Spleen (tissue), 7 donors: Measurements from ENCODE around the gene IFI35.

Source experiments
- CTCF ChIP-seq, 11 experiments: fragments of 200-600 bp in 7 of 11; fragments of 450-650 bp in 4 of 11; sonication (generic) in 4 of 11; IDR thresholded peaks in 8 of 11; conservative IDR thresholded peaks in 3 of 11; 1 replicate in 7 of 11; 2 replicates in 4 of 11; pipeline versions ENCODE4 v1.4.0 to v1.8.0; 2016 to 2021; ENCODE audit warnings: antibody characterized with exemption in 11 of 11, inconsistent platforms in 4 of 11, mild to moderate bottlenecking in 1 of 11
- POLR2A ChIP-seq, 3 donors: fragments of 450-650 bp; IDR thresholded peaks; one replicate each; pipeline ENCODE4 v1.5.1; 2017; ENCODE audit warnings: antibody characterized with exemption in 3 of 3, mild to moderate bottlenecking in 1 of 3
- donor health status: DM: no; HTN: no; CAD: no; lungs with moderate emphysema.
- donor health status: DM: no; HTN: no; CAD: no.
- donor health status: DM: no; HTN: no; CAD: no.

DNA sequence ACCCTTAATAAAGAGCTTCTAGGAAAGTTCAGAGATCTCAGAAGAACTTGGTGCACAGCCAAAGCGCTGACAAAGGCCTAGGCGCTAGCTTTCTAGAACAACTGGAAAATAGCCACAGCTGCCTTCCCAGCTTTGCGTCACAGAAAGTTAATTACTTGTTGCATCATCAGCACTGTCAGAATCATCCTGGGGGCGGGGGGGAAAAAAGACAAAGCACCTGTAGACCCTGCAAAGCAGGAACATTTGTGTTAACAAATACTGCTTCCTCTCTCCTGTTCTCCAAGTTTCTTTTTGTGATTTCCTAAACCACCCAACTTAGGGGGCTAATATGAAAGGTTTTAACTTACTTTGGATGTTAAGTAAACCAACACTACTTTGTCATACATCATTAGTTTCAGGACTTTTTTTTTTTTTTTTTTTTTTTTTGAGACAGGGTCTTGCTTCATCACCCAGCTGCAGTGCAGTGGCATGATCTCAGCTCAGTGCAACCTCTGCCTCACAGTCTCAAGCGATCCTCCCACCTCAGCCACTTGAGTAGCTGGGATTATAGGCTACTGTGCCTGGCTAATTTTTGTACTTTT is 37.5 kb upstream of the IFI35 start:
- TF ChIP-seq CTCF (IDR thresholded peaks at IDR 0.05 in 8 of 11, conservative IDR thresholded peaks at IDR 0.05 in 3 of 11), result no peak
- TF ChIP-seq POLR2A (IDR thresholded peaks at IDR 0.05), result no peak
